ENCODE measurements around the gene ANKRD13C. TPM values are rescaled to one million over a fixed set of nuclear protein-coding genes. Genes with fewer than 3 reads are reported as not detected.

ANKRD13C gene
- total and polyA plus RNA-seq, 4 donors: 3.3 to 14.1 (median 8.3) TPM

DNA sequence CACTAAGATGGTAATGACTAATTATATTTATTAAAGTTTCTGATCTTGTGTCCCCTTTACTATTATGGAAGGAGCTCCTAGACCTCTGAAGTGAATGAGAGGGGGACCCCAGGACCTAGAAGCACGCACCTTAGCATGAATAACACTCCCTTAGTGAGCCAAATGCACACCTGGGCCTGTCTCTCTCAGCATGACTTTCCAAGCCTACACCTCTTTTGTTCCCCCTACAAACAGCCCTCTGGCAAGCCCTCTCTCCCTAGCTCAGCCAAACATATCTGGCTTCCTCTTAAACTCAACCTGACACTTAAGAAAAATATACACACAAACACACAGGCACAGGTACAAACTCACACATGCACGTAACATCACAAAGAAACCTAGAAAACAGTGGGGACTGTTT is 49.2 kb upstream of the ANKRD13C start:
- Histone ChIP-seq H3K36me3 (ENCODE audit: control insufficient read depth in 4 of 4, insufficient read depth in 3 of 4, low read depth in 1 of 4, low read length in 3 of 4) (no peaks in the 10 kb centered on the region), H3K4me1 (ENCODE audit: control insufficient read depth in 4 of 4, insufficient read depth in 4 of 4, low read length in 3 of 4) (peaks cover 0 to 7% (median 4%) of the 10 kb centered on the region in 4 donors), H3K9me3 (ENCODE audit: control insufficient read depth in 4 of 4, low read length in 3 of 4) (no peaks in the 10 kb centered on the region), H3K9ac (ENCODE audit: low read depth in 1 of 2, low read length in 2 of 2) (no peak overlapping the region), H3K27ac (ENCODE audit: low read depth in 1 of 2, low read length in 2 of 2) (no peak overlapping the region), H3K27me3 (ENCODE audit: control insufficient read depth in 4 of 4, insufficient read depth in 4 of 4, low read length in 3 of 4) (no peaks in the 10 kb centered on the region), H3K4me3 (ENCODE audit: low read depth in 1 of 3, low read length in 3 of 3) (no peak overlapping the region)
- DNase-seq (ENCODE audit: low spot score): no peak
- TF ChIP-seq HNF4A (conservative IDR thresholded peaks at IDR 0.05): no peak
- TF ChIP-seq, protein P1, sequence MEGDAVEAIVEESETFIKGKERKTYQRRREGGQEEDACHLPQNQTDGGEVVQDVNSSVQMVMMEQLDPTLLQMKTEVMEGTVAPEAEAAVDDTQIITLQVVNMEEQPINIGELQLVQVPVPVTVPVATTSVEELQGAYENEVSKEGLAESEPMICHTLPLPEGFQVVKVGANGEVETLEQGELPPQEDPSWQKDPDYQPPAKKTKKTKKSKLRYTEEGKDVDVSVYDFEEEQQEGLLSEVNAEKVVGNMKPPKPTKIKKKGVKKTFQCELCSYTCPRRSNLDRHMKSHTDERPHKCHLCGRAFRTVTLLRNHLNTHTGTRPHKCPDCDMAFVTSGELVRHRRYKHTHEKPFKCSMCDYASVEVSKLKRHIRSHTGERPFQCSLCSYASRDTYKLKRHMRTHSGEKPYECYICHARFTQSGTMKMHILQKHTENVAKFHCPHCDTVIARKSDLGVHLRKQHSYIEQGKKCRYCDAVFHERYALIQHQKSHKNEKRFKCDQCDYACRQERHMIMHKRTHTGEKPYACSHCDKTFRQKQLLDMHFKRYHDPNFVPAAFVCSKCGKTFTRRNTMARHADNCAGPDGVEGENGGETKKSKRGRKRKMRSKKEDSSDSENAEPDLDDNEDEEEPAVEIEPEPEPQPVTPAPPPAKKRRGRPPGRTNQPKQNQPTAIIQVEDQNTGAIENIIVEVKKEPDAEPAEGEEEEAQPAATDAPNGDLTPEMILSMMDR (IDR thresholded peaks at IDR 0.05; ENCODE audit: low read depth, low read length, missing input control): no peak
- TF ChIP-seq RAD21 (IDR thresholded peaks at IDR 0.05): no peak
- no peak for TF ChIP-seq TAF1 (conservative IDR thresholded peaks at IDR 0.05)
- TF ChIP-seq EGR1 (IDR thresholded peaks at IDR 0.05; ENCODE audit: low read depth in 2 of 2): no peak
- TF ChIP-seq GABPA (IDR thresholded peaks at IDR 0.05 in 1 of 2, conservative IDR thresholded peaks at IDR 0.05 in 1 of 2): no peak
- TF ChIP-seq, protein P2, sequence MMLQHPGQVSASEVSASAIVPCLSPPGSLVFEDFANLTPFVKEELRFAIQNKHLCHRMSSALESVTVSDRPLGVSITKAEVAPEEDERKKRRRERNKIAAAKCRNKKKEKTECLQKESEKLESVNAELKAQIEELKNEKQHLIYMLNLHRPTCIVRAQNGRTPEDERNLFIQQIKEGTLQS (IDR thresholded peaks at IDR 0.05): no peak
- TF ChIP-seq YY1 (IDR thresholded peaks at IDR 0.05): no peak
- TF ChIP-seq NR2F2 (IDR thresholded peaks at IDR 0.05): no peak
- TF ChIP-seq HNF4G (IDR thresholded peaks at IDR 0.05): no peak
- no peak for TF ChIP-seq FOXA2 (IDR thresholded peaks at IDR 0.05)
- no peak for TF ChIP-seq RXRA (IDR thresholded peaks at IDR 0.05)
- TF ChIP-seq, protein P3, sequence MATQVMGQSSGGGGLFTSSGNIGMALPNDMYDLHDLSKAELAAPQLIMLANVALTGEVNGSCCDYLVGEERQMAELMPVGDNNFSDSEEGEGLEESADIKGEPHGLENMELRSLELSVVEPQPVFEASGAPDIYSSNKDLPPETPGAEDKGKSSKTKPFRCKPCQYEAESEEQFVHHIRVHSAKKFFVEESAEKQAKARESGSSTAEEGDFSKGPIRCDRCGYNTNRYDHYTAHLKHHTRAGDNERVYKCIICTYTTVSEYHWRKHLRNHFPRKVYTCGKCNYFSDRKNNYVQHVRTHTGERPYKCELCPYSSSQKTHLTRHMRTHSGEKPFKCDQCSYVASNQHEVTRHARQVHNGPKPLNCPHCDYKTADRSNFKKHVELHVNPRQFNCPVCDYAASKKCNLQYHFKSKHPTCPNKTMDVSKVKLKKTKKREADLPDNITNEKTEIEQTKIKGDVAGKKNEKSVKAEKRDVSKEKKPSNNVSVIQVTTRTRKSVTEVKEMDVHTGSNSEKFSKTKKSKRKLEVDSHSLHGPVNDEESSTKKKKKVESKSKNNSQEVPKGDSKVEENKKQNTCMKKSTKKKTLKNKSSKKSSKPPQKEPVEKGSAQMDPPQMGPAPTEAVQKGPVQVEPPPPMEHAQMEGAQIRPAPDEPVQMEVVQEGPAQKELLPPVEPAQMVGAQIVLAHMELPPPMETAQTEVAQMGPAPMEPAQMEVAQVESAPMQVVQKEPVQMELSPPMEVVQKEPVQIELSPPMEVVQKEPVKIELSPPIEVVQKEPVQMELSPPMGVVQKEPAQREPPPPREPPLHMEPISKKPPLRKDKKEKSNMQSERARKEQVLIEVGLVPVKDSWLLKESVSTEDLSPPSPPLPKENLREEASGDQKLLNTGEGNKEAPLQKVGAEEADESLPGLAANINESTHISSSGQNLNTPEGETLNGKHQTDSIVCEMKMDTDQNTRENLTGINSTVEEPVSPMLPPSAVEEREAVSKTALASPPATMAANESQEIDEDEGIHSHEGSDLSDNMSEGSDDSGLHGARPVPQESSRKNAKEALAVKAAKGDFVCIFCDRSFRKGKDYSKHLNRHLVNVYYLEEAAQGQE (IDR thresholded peaks at IDR 0.05): no peak
- TF ChIP-seq, protein P4, sequence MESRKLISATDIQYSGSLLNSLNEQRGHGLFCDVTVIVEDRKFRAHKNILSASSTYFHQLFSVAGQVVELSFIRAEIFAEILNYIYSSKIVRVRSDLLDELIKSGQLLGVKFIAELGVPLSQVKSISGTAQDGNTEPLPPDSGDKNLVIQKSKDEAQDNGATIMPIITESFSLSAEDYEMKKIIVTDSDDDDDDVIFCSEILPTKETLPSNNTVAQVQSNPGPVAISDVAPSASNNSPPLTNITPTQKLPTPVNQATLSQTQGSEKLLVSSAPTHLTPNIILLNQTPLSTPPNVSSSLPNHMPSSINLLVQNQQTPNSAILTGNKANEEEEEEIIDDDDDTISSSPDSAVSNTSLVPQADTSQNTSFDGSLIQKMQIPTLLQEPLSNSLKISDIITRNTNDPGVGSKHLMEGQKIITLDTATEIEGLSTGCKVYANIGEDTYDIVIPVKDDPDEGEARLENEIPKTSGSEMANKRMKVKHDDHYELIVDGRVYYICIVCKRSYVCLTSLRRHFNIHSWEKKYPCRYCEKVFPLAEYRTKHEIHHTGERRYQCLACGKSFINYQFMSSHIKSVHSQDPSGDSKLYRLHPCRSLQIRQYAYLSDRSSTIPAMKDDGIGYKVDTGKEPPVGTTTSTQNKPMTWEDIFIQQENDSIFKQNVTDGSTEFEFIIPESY (IDR thresholded peaks at IDR 0.05): no peak
- 96% methylated on average over 2 of the region's 2 CpGs for WGBS

DNA sequence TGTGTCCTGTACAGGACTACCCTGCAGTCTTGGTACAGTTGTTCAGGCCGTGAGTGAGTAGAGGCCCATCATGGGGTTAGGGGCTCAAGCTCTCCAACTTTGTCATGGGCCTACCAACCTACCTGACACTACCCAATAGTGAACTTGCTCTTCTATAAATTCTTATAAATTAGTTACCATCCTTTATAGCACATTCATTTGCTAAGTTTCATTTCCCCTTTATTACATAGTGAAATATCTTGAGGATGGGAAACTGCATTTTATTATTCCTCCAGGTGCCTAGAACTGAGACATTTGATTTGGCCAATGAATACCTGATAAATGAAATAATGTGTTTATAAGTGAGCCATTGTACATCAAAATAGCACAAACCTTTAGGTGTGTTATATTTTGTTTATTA is 47.5 kb upstream of the ANKRD13C start:
- Histone ChIP-seq H3K4me1 (ENCODE audit: control insufficient read depth in 4 of 4, insufficient read depth in 4 of 4, low read length in 3 of 4) (peaks cover 0 to 7% (median 4%) of the 10 kb centered on the region in 4 donors), H3K27ac (ENCODE audit: low read depth in 1 of 2, low read length in 2 of 2) (no peak overlapping the region), H3K9ac (ENCODE audit: low read depth in 1 of 2, low read length in 2 of 2) (no peak overlapping the region), H3K9me3 (ENCODE audit: control insufficient read depth in 4 of 4, low read length in 3 of 4) (no peaks in the 10 kb centered on the region), H3K4me3 (ENCODE audit: low read depth in 1 of 3, low read length in 3 of 3) (no peak overlapping the region), H3K27me3 (ENCODE audit: control insufficient read depth in 4 of 4, insufficient read depth in 4 of 4, low read length in 3 of 4) (no peaks in the 10 kb centered on the region), H3K36me3 (ENCODE audit: control insufficient read depth in 4 of 4, insufficient read depth in 3 of 4, low read depth in 1 of 4, low read length in 3 of 4) (no peaks in the 10 kb centered on the region)
- DNase-seq (ENCODE audit: low spot score): no peak
- WGBS: 93% methylated on average over 1 of the region's 1 CpG
- TF ChIP-seq, protein P5, sequence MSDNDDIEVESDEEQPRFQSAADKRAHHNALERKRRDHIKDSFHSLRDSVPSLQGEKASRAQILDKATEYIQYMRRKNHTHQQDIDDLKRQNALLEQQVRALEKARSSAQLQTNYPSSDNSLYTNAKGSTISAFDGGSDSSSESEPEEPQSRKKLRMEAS (IDR thresholded peaks at IDR 0.05): no peak
- TF ChIP-seq, protein P4 (IDR thresholded peaks at IDR 0.05): no peak
- TF ChIP-seq, protein P2 (IDR thresholded peaks at IDR 0.05): no peak
- TF ChIP-seq HNF4G (IDR thresholded peaks at IDR 0.05) (no peak), EGR1 (IDR thresholded peaks at IDR 0.05; ENCODE audit: low read depth in 2 of 2) (no peak), HNF4A (conservative IDR thresholded peaks at IDR 0.05) (no peak), FOXA1 (IDR thresholded peaks at IDR 0.05) (no peak), YY1 (IDR thresholded peaks at IDR 0.05) (no peak)
- TF ChIP-seq, protein P3 (IDR thresholded peaks at IDR 0.05): no peak

All from liver (tissue), 9 donors.